HG02852 (cell line): ENCODE results near the gene SCN2B.
"Not testable (repeated sequence)": the region's sequence is repeated elsewhere in the genome, so short reads cannot be mapped to it uniquely, and the experiment has no call there.

Experiments
- ATAC-seq: cut with Tn5 transposase; IDR thresholded peaks from one replicate; pipeline ENCODE4 v1.9.1; 2021; ENCODE audit warnings: mild to moderate bottlenecking, moderate library complexity; ENCODE audit not compliant: unreplicated experiment

SCN2B gene

GRCh38 chr11:118207079-118207478 is 30.6 kb upstream of the SCN2B start:
- ATAC-seq: no peak

- ATAC-seq: no peak
Measured at GRCh38 chr11:118206391-118207031, 30.1 kb upstream of the SCN2B start.

GRCh38 chr11:118205606-118206378 is 29.4 kb upstream of the SCN2B start:
- ATAC-seq: no peak

GRCh38 chr11:118202599-118203422 is 26.4 kb upstream of the SCN2B start:
- no peak for ATAC-seq

GRCh38 chr11:118201966-118202365 is 25.5 kb upstream of the SCN2B start:
- no peak for ATAC-seq

- no peak for ATAC-seq
Measured at GRCh38 chr11:118200901-118201680, 24.7 kb upstream of the SCN2B start.

GRCh38 chr11:118200497-118200896 is 24.1 kb upstream of the SCN2B start:
- ATAC-seq: no peak

GRCh38 chr11:118199135-118199534 is 22.7 kb upstream of the SCN2B start:
- ATAC-seq: no peak

- no peak for ATAC-seq
Measured at GRCh38 chr11:118198370-118198769, 21.9 kb upstream of the SCN2B start.

GRCh38 chr11:118194835-118195627 is 18.6 kb upstream of the SCN2B start:
- ATAC-seq: no peak

GRCh38 chr11:118193910-118194566 is 17.6 kb upstream of the SCN2B start:
- ATAC-seq: no peak

GRCh38 chr11:118192817-118193216 is 16.4 kb upstream of the SCN2B start:
- ATAC-seq: not testable (repeated sequence)

GRCh38 chr11:118190942-118191506 is 14.6 kb upstream of the SCN2B start:
- not testable (repeated sequence) for ATAC-seq

GRCh38 chr11:118186346-118187107 is 10.1 kb upstream of the SCN2B start:
- ATAC-seq: no peak

GRCh38 chr11:118184784-118185579 is 8.5 kb upstream of the SCN2B start:
- no peak for ATAC-seq

- ATAC-seq: not testable (repeated sequence)
Measured at GRCh38 chr11:118183691-118184090, 7.3 kb upstream of the SCN2B start.

GRCh38 chr11:118180300-118180703 is 3.9 kb upstream of the SCN2B start:
- no peak for ATAC-seq

GRCh38 chr11:118176778-118177134 is 317 bp upstream of the SCN2B start:
- ATAC-seq: no peak
